MM.1S (cell line): ENCODE results near the gene FAM117A.

Experiments
- CTCF ChIP-seq: fragments of 300-600 bp; sonication (generic); IDR thresholded peaks from 2 replicates; pipeline ENCODE4 v1.5.1; 2016; ENCODE audit warnings: antibody characterized with exemption, low read length, mixed read lengths
- EZH2 ChIP-seq: fragments of 300-600 bp; sonication (generic); optimal IDR thresholded peaks from 2 replicates; pipeline ENCODE3; 2017; ENCODE audit warnings: low read depth, mild to moderate bottlenecking, antibody characterized with exemption, low read length, mixed read lengths
- EZH2phosphoT487 ChIP-seq: fragments of 300-600 bp; sonication (generic); IDR thresholded peaks from 2 replicates; pipeline ENCODE4 v1.6.1; 2018; ENCODE audit warnings: antibody characterized with exemption, low read length

- TF ChIP-seq CTCF (no peak), EZH2 (no peak), EZH2phosphoT487 (no peak)
These were observed at the start of gene FAM117A for GRCh38 chr17:49763735-49764558.
